B cell (primary cell): ENCODE measurements around the gene SIX1.

ENCODE experiments used
- CTCF ChIP-seq: fragments of 200-600 bp; IDR thresholded peaks from one replicate; pipeline ENCODE4 v1.8.0; 2022; ENCODE audit warnings: antibody characterized with exemption, mild to moderate bottlenecking
- EZH2 ChIP-seq: IDR thresholded peaks from 2 replicates; pipeline ENCODE4 v1.6.1; 2012; ENCODE audit warnings: borderline replicate concordance, low read depth, mild to moderate bottlenecking, moderate library complexity, low read length; ENCODE audit not compliant: insufficient read depth, poor library complexity, severe bottlenecking

GRCh38 chr14:60651796-60652673 lies 2.8 kb upstream of the SIX1 start:
- TF ChIP-seq CTCF, result no peak
- TF ChIP-seq EZH2, result no peak
